Activated CD4-positive, CD25-positive, alpha-beta regulatory T cell treated with anti-CD3 and anti-CD28 coated beads, Interleukin-2, amount 50 U/mL, for 16 hours (primary cell): ENCODE results near the gene STRN4.
A peak's percentile ranks its signal among the peaks of the same experiment; 100 is the strongest.
"Not testable (repeated sequence)": the region's sequence is repeated elsewhere in the genome, so short reads cannot be mapped to it uniquely, and the experiment has no call there.

Experiments used
- DNase-seq: peaks from one replicate; pipeline ENCODE4 v3.0.0-alpha.2; 2020; ENCODE audit warnings: low read depth, low spot score

The STRN4 gene

DNA sequence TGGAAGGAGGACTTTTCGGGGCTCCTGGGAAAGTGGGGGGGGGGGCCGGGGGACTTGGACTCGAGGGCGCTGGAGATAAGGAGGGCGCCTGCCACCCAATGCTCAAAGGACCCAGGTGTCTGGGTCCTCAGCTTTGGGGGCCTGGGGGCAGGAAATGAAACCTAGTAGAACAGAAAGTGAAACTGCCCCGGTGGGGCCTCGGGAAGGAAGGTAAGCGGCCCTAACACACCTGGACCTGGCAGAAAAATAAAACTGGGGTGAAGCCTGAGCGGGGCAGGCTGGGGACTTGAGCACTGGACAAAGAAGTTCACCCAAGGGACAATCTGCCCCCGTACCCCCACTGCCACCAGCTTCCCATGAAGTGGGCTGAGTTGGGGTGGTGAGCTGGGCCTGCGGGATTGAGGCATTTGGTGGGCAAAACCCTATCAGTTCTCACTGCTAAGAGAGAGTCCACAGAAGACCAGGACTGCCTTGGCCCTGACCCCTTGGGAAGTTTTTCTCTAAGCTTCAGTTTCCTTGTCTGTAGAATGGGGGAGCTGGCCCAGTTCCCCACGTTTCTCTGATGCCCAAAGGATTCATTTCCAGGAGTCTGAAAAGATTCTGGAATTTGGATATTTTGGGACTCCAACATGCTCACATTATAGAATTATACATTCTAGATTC, 31.7 kb downstream of the STRN4 start:
- DNase-seq: peak; percentile 51

DNA sequence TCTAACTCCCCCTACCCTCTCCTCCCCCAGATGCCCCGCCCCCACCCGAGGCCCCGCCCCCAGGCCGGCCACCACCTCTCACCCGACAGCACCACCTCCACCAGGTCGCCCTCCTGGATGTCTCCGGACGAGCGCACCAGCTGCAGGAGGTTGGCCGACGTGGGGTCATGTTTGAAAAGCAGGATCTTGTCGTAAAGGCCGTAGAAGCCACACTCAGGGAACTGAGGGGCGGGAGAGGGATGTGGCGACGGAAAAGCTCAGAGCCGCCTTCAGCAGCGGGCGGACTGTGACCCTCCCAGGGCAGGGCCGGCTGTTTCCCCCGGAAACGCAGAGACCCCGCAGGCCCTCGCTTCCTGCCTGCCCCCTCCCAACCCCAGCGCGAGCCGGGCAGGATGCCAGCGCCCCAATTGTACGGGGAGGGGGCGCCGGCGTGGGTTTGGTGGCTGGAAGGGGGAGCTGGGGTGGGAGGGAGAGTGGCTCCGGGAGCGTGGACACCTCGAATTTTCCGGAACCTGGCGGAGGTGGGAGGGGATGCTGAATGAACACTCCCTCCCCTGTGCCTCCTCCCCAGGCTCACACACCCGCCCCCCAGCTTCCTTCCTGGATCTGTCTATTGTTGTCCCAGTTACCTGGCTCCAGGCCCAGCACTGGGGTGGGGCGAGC, 32.3 kb downstream of the STRN4 start:
- peak; percentile 62 for DNase-seq

DNA sequence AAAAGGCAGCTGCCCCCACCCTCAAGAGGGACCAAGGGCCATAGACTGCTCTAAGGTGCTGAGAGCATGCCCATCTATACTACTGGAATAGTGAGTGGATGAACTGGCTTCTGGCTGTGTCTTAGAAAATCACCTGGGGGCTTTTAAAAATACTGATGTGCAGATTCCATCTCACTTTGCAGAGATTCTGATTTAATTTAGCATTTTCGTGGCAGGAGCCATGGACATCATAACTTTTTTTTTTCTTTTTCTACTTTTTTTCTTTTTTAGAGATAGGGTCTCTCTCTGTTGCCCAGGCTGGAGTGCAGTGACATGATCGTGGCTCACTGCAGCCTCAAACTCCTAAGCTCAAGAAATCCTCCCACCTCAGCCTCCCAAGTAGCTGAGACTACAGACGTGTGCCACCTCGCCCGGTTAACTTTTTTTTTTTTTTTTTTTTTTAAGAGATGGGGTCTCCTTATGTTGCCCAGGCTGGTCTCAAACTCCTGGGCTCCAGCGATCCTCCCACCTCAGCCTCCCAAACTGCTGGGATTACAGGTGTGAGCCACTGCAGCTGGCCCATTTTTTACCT, 33.4 kb downstream of the STRN4 start:
- DNase-seq: not testable (repeated sequence)

DNA sequence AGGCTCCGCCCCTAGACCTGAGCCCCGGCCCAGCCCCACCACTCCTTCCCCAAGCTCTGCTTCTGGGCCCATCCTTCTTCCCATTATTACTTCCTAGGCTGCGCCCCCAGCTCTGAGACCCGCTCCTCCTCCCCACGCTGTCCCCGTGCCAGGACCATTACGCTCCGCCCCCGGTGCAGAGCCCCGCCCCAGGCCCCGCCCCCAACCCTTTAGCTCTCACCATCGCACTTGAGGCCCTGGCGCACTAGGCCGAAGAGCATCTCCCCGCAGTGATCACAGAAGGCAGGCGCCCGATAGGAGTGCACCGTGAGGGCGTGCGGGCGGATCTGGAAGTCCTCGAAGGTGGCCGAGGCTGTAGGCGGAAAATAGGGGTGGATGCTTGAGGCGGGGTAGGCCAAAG, 35.6 kb downstream of the STRN4 start:
- no peak for DNase-seq

DNA sequence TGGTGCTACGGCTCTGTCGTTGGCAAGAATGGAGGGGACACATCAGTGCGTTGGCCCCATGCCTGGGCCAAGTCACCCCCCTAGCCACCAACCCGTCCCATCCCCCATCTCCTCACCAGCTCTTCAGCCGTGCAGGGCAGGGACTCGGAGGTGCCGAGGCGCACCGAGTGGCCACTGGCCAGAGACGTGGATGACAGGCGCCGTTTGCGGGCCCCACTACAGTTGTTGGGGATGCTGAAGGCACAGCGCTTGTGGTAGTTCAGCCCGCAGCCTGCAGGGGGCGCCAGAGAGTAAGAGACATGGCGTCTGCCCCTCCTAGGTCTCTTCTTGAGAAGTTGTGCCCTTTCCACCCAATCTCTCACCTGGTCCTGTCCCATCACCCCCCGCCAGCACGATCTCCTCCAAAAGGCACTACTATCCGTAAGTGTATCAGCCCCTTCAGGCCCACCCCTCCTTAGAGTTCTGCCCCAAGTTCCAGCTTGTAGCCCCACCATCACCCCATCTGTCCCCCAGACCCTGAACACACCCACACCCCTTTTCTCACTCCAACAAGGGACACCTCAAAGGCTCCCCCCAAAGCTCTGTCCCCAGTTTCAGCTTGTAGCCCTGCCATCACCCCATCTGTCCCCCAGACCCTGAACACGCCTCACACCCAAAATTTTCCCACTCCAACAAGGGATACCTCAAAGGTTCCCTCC, 41.7 kb downstream of the STRN4 start:
- peak; percentile 78 for DNase-seq

DNA sequence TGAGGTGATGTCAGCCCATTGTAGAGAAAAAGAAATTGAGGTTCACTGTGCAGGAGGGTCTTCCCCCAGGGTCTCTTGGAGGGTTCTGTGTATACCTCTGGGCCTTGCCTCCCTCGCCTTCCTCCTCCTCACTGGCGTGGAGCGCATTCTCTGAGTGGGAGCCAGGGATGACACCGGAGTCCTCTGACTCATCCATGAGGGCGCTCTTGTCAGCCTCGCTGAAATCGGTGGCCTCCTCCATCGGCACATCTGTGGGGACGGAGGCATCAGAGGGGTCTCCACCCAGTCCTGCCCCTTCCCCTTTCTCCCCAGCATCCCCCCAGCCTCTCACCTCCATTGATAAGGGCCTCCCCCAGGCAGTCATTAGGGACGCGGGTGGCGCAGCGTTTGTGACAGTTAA, 45.5 kb downstream of the STRN4 start:
- no peak for DNase-seq

DNA sequence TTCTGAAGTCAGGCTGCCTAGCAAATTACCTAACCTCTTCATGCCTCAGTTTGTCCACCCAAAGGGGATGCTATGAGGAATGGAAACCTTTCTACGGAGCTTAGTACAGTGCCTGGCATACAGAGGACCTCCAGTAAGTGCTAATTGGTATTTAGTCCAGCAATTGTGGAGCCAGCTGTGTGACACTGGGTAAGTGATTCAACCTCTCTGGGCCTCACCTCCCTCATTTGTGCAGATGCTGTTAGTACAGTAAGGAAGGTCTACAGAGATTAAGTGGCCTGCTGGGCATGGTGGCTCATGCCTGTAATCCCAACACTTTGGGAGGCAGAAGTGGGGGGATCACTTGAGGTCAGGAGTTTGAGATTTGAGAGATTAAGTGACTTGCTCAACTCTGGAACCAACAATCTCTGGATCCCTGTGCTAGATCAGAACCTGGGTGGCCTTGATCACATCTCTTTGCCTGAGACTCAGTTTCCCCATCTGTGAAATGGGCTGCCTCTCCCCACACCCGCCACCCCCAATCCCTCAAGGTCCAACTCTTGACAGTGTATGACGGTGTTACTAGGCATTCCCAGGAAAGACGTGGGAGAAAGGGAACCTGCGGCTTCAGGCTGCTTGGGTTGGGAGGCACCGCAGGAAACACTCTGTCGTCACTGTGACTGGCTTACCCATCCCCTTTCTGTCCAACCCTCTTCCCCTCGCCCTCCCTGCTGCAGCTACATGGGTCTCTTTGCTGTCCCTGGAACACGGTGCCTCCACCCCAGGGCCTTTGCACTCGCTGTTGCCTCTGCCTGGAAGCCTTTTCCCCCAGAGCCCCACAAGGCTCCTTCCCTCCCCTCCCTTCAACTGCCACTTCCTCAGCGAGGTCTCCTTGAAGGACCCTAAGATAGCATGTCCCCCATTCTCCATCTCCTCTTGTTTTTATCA, 47.6 kb downstream of the STRN4 start:
- DNase-seq: no peak

DNA sequence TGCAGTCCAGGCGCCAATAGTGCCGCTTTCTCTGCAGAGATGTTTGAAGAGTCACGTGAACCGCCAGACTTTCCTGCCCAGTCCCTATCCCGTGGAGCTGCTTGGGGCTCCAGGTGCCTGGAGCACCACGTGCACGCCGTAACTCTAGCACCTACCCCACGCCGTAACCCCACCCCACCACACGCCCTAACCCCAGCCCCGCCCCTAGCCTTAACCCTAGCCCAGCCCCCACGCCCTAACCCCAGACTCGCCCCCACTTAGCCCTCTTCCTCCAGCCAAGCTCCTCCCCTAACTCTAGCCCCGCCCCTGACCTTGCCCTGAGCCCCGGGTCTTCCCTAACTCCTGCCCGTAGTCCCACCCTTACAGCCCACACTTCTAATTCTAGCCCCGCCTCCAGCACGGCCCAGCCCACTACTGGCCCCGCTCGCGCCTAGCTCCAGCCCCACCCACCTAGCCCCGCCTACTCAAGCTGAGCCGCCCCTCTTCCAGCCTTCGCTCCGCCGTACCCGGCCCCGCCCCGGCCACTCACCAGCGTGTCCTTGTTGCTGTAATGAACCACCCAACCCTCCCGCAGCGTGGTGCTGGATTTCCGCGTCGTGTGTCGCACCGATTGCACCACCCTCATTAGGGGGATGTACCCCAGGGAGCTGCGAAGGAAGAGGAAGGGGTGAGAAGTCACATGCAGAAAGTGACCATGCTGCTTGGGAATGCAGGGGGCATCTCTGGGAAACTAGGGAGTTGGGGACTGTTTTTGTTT, 48.9 kb downstream of the STRN4 start:
- DNase-seq: no peak

DNA sequence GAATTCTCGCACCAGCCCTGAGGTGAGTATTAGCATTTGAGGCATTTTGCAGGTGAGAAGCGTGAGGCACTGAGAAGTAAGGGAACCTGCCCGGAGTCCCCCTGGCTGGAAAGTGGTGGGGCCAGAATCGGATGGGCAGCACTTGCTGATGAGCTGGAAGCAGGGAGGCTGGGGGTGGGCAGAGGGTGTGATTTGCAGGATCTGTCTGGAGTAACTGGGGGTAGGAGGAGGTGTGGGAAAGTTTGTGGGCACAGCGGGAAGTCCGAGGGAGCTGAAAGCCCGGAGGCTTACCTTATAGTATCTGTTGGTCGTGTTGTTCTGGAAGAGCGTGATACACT, 49.4 kb downstream of the STRN4 start:
- DNase-seq: no peak

DNA sequence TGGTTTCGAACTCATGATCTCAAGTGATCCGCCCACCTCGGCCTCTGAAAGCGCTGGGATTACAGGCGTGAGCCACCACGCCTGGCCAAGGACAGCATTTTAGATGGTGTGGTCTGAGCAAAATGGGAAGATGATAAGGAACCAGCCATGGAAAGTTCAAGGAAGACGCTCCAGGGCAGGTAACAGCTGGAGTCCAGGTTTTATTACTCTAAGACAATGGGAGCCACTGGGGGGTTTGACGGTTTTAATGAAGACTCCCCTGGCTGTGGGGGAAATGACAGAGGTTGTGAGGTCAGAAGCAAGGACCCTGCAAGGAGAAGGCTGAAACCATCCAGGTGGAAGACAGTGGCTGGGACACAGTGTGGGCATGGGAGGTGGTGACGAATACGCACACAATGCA, 50.2 kb downstream of the STRN4 start:
- DNase-seq: no peak

DNA sequence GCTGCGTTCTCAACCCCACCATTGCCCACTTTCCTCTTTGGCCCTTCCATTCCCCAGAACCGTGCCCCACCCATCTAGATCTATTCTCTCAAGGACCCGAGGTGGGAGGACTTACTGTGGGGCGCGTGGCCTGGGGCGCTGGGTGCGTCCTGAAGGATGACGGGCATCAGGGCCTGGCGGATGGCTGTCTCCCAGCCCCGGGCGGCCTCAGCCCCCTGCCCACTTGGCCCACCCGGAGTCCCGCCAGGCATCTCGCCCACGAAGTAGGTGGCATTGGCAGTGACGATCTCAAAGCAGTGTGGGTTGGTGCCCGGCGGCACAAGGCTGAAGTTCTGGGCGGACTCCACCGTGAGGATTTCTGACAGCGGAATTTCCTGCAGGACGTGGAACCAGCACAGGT, 52.5 kb downstream of the STRN4 start:
- DNase-seq: no peak

DNA sequence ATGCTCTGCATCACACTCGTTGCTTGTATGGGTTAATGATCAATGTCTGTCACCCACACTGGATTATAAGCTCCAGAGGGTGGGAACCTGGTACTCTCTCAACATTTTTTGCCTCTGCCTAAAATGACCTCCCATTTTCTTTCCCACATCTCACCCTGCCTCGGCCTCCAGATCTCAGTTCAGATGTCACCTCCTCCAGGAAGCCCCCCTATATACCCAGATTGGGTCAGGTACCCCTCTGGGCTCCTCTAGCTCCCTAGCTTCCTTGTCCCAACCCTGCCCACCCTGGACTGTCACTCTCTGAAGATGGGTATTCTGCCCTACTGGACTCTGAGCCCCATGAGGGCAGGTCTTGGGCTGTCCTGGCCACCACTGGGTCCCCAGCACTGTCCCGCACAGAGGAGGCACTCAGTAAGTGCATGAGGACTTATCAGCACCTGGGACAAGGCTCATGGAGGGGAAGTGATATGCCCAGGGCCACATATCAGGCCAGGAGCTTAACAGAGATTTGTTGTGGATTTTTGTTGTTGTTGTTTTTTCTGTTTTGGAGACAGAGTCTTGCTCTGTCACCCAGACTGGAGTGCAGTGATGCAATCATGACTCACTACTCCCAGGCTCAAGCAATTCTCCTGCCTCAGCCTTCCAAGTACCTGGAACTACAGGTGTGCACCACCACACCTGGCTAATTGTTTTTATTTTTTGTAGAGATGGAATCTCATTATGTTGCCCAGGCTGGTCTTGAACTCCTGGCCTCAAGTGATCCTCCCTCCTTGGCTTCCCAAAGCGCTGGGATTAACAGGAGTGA, 53.1 kb downstream of the STRN4 start:
- DNase-seq: no peak

DNA sequence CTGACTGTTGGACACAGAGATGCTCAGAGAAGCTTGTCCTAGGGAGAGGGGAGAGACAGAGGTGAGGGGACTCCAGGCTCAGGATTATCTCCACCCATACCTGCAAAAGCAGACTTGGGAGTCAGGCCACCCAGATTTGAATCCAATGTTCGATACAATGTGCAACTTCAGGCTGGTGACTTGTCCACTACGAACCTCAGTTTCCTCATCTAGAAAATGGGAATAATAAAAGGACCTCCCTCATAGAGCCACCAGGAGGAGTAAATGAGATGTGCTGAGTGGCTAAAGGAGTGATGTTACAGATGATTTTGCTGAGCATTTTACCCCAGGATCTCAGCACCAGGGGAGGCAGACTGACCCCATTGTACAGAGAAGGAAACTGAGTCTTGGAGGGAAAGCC, 54.3 kb downstream of the STRN4 start:
- DNase-seq: no peak

DNA sequence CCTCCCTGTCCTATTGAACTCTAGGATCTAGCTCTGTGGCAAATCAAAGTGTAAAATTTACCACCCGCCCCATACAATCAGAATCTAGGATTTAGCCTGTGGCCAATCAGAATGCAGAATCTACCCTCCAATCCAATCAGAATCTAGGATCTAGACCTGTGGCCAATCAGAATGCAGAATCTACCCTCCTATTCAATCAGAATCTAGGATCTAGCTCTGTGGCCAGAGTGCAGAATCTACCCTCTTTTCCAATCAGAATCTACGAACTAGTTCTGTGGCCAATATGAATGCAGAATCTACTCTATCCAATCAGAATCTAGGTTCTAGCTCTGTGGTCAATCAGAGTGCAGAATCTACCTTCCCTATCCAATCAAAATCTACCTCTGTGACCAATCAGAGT, 55.1 kb downstream of the STRN4 start:
- DNase-seq: no peak

DNA sequence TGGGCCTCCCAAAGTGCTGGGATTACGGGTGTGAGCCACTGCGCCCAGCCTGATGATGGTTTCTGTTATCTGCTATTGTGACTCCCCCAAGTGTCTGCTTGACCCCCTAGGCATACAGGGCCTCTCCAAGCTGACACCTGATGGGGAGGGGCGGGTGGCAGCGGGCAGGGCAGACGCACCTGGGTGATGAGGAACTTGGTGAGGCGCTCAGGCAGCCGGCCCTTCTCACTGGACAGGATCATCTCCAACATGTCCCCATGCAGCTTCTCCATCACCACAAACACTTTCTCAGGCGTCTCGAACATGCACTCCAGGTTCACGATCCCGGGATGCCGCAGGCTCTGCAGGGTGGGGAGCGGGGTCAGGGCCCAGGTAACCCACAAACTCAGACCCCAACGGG, 56.9 kb downstream of the STRN4 start:
- no peak for DNase-seq

DNA sequence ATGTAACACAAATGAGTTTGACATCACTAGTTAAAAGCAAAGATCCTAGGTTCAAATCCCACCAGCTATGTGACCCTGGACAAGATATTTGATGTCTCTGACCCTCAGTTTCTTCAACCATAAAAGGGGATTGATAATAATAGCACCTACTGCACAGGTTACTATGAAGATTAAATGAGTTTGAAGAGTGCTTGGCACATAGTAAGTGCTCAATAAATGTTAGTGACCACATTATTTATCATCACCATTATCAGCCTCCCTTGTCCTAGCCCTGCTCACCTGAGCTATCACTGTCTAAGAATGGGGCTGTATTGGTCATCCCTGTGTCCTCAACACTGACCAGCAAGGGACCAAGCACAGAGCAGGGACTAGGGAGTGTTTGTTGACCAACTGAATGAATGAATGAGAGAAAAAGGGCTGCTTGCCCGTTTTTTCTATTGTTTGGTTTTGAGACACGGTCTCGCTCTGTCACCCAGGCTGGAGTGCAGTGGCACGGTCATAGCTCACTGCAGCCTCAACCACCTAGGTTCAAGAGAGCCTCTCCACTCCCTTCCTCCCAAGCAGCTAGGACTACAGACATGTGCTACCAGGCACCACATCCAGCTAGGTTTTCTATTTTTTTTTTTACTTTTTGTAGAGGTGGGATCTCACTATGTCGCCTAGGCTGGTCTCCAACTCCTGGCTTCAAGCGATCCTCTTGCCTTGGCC, 58.7 kb downstream of the STRN4 start:
- DNase-seq: no peak

DNA sequence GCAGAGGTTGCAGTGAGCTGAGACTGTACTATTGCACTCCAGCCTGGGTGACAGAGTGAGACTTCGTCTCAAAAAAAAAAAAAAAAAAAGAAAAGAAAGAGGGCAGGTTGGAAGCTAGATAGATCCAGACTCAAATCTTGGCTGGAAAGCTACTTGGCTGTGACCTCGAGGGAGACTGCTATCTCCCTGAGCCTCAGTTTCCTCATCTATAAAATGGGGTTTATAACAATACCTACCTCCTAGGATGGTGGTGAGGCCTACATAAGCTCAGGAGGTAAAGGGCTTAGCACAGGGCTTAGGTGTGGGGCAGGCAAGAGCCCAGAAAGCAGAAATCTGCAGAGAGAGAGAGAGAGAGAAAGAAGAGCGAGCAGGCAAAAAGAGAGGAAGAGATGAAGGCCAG, 61.1 kb downstream of the STRN4 start:
- DNase-seq: no peak

DNA sequence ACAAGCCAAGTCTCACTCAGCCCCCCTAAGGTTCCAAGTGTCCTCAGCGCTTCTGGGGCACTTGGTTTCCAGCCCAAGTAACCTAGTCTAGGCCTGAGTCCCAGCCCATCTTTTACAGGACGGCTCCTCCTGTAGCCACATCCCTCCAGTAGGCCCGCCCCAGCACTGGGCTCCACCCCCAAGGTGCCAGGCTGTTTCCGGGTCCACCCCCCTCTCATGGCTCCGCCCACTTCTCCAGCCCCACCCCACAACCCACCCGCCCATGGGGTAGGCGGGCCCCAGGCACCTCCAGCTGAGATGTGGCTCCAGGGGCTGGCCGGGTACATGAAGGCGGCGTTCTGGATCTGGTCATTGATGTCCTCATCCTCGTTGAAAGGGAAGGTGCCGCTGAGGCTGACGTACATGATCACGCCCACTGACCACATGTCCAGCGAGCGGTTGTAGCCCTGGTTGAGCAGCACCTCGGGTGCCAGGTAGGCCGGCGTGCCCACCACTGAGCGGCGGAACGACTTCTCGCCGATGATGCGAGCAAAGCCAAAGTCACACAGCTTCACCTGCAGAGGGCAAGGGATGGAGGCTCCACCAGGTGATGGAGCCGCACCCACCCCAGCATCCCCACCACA, 68.0 kb downstream of the STRN4 start:
- no peak for DNase-seq
